NOMO-1 treated with DMSO at 0.1 percent for 48 hours (cell line): ENCODE data around the gene FCSK.
A peak's percentile ranks its signal among the peaks of the same experiment; 100 is the strongest.
"Not testable (repeated sequence)": the region's sequence is repeated elsewhere in the genome, so short reads cannot be mapped to it uniquely, and the experiment has no call there.

Source experiments
- DNase-seq: peaks from one replicate; lab custom pipeline; 2025; ENCODE audit not compliant: unreplicated experiment; lab: John Stamatoyannopoulos, UW

Gene FCSK

GRCh38 chr16:70454222-70455034 is at the start of gene FCSK:
FCSK (plus strand) TSS chr16:70454595; CDS start chr16:70463191, 8,596 bp downstream.
- peak; percentile 51 for DNase-seq

DNA sequence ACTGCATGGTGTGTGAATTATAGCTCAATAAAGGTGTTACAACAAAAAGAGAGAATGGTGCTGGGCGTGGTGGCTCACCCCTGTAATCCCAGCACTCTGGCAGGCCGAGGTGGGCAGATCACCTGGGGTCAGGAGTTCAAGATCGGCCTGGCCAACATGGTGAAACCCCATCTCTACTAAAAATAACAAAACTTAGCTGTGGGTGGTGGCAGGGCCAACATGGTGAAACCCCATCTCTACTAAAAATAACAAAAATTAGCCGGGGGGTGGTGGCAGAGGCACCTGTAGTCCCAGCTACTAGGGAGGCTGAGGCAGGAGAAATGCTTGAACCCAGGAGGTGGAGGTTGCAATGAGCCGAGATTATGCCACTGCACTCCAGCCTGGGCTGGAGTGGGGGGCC is 48.3 kb upstream of the FCSK start:
- DNase-seq = not testable (repeated sequence)

DNA sequence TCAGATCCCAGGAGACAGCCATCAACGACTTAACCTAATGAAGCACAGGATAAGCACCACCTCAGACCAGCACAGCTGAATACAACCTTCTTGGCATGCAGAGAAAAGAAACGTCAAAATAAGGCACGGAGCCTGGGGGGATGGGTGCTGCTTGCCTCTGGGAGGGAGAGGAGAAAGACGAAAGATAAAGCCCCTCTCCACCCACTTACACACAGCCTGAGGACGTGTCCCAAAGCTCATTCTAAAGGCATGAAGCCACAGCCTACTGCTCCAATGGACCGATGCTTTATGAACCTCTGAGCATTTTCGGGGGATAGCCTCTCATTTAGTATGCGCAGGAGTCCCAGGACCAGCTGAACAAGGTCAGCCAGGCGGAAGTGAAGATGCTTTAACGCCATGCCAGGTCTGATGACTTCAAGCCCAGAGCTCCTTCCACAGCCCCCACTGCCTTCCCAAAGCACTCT is 46.6 kb upstream of the FCSK start:
- no peak for DNase-seq

DNA sequence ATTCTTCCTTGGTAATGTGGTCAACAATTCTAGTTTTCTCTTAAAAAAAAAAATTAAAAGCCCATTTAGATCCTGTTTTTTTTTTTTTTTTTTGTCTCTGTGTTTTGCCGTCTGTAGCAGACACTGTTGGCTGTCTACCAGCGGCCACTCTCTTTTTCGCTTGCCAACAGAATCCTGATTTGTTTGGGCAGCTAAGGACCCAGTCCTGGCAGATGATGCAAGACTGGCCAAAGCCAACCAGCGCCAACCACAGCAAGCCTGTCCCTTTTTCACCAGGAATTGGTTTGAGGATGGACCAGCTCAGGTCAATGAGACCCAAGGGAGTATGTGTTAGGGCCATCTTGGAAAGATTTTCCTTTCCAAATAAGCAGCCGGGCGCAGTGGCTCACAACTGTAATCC is 43.7 kb upstream of the FCSK start:
- DNase-seq = no peak

GRCh38 chr16:70412385-70412784 is 42.0 kb upstream of the FCSK start:
- no peak for DNase-seq

DNA sequence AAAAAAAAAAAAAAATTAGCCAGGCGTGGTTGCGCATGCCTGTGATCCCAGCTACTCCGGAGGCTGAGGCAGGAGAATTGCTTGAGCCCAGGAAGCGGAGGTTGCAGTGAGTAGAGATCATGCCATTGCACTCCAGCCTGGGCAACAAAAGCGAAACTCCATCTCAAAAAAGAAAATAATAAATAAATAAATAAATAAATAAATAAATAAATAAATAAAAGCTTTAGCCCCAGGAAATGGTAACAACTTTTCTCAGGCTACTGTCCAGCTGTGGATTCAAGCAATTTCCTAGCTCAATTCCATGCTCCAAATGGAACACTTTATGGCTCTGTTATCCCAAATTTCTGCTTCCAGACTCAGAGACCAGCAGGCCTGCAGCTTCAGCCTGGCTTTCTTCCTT is 40.8 kb upstream of the FCSK start:
- not testable (repeated sequence) for DNase-seq

- no peak for DNase-seq
Measured at GRCh38 chr16:70416748-70417616, 37.4 kb upstream of the FCSK start.

- DNase-seq = no peak
Measured at GRCh38 chr16:70417661-70418060, 36.7 kb upstream of the FCSK start.

DNA sequence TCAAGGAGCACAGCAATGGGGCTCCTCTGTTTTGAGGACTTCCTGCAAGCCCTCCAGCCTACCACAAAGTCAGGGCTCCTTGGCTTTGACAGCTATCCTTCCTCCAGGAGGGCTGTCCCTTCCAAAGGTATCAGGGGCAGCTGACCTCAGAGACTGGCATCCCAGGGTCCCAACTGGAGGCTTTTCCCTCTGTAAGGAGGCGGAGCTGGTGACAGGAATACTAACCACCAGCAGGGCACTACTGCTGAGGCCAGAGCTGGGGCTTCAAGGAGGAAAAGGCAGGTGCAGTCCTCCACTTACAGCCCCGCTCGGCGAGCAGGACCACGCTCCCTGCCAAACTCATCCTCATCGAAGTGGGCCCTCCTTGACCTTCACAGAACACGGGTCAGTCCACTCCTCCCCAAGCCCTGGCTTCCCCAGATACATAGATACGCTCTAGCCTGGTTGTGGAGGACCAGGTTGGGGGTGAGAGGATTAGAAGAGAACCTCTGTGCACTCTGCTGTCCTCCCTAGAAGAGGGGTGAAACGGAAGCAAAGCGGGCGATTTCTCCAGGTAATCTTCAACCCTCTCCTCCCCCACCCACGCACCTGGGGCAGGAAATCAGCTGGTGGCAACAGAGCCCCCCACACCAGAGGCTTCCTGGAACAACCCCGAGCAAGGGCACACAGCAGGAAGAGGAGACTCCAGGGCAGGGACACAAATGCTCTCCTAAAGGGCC is 36.0 kb upstream of the FCSK start:
- DNase-seq = no peak

GRCh38 chr16:70418993-70419318 is 35.4 kb upstream of the FCSK start:
- DNase-seq = no peak

GRCh38 chr16:70419384-70420327 is 34.7 kb upstream of the FCSK start:
- DNase-seq = no peak

DNA sequence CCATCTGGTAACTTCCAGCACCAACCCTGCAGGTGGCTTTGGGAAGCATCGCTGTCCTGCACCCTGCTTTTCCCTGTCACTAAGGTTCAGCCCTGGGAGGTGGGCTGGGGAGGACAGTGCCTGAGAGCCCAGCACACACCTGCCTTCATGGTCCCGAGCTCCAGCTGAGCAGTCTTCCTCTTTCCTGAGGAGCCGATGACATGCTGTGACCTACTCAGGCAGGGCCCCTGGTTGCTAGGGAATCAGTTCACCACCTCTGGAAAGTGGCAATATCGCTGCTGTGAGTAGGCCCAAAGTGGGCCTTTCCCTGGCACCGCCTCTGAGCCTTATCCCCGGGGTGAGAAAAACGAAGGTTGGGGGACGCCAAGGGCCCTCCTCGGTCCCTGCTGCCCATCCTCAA is 33.4 kb upstream of the FCSK start:
- no peak for DNase-seq

DNA sequence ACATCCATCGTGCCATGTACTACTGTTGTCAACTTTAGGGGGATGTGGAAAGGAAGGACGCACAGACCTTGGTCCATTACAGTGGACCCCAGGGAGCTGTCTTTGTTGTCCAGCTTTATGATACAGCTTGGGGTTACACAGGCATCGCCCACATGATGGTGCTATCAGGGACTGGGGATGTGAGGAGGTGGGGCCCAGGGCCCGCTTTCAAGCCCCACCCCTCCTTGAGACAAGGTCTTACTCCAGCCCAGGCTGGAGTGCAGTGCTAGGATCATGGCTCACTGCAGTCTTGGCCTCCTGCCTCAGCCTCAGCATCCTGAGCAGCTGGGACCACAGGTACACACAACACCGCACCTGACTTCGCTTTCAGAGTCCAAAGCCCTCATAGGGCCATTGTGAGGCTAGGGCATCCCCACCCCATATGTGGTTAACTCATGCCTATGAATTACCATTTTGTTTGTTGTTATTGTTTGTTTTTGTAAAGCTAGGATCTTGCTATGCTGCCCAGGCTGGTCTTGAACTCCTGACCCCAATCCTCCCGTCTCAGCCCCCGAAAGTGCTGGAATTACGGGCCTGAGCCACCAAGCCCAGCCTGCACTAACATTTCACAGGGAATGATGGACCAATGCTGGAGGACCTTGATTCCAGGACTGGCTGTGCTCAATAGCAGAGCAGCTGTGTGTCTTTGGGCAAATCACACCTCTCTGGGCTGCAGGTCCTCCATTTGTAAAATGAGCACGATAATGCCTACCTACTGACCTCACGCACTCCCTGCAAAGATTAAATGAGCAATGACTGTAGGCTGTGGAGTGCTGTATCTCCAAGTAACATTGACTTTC is 32.7 kb upstream of the FCSK start:
- DNase-seq = no peak

DNA sequence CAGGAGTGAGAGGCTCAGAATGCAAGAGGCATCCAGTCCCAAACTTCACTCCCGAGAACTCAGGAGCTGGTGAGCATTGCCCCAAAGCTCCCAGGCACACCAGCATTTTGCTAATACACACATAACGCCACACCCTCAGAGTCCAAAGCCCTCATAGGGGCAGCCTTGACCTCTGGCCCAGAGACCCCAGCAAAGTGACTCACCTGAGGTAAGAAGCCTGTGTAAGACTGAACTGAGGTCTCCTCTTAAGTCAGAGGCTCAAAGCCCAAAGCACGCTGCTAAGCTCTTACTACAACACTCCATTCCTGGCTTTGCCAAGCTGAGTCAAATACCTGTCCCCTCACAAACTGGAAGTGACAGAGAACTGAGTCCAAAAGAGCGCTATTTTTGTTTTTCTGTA is 31.9 kb upstream of the FCSK start:
- no peak for DNase-seq

DNA sequence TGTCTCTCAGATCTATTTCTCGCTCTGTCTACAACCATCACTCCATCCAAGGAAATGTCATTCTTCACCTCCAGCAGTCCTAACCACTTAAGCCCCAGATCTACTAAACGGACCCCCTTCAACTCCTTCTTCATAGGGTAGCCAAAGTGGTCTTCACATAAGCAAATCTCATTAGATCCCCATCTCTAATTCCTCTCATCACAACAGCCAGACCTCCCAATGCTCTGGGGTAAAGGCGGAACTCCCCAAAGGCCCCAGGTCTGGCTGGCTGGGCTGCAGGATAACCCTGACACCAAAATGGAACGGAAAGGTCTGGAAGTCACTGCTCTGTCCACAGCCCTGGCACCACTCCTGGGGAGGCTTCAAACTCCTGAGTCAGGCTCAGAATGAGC is 26.6 kb upstream of the FCSK start:
- DNase-seq = no peak

GRCh38 chr16:70428178-70428998 is 26.0 kb upstream of the FCSK start:
- peak; percentile 96 for DNase-seq

GRCh38 chr16:70429888-70430666 is 24.3 kb upstream of the FCSK start:
- DNase-seq = no peak
